Measurements from ENCODE around the gene KRAS.
A peak's percentile ranks its signal among the peaks of the same experiment; 100 is the strongest.
"Not testable (repeated sequence)": the region's sequence is repeated elsewhere in the genome, so short reads cannot be mapped to it uniquely, and the experiment has no call there.

Gene KRAS

DNA sequence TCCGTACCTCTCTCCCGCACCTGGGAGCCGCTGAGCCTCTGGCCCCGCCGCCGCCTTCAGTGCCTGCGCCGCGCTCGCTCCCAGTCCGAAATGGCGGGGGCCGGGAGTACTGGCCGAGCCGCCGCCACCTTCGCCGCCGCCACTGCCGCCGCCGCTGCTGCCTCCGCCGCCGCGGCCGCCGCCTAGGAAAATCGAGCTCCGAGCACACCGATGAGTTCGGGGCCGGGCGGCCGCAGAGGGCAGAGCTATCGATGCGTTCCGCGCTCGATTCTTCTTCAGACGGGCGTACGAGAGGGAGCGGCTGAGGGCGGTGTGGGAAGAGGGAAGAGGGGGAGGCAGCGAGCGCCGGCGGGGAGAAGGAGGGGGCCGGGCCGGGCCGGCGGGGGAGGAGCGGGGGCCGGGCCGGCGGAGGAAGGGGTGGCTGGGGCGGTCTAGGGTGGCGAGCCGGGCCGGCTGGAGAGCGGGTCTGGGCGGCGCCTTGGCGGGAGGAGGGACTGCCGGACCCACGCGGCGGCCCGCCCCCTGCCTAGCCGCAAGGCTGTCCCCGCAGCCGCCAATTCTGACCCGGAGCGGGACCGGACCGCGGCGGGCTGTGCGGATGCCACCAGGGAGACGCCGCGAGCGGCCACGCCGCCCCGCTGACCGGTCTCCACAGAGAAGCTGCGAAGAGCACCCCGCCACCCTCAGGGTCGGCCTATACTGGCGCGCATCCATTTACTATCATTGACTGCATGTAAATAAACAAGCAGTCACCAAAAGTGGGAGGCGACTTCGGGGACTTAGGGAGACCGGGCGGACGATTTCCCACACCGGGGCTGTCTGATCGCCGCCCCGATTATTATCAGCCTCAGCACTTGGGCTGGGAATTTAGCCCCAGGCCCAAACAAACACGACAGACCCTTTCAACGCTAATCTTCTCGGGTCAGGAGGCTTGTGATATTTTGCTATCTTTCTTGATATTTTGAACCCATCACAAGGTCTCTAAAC lies at the start of gene KRAS:
TSS of gene KRAS (minus strand) at position 186 of the 987 bp plus-strand sequence.
- peak; percentile 98 for DNase-seq (ENCODE audit: low read depth)

DNA sequence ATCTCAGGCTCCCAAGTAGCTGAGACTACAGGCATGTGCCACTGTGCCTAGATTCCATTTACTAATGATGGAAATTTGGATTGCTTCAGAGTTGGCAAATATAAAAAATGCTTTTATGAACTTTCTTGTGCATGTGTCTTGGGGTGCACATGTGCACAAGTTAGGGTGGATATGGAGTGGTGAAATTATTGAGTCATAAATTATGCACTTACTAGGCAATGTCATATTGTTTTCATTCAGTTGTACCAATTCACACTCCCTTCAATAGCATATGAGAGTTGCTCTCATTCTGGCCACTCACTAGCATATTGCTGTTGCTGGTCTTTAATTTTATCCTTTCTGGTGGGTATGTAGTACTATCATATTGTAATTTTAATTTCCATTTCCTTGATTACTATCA lies 45.7 kb upstream of the KRAS start:
- DNase-seq (ENCODE audit: low read depth), result no peak

DNA sequence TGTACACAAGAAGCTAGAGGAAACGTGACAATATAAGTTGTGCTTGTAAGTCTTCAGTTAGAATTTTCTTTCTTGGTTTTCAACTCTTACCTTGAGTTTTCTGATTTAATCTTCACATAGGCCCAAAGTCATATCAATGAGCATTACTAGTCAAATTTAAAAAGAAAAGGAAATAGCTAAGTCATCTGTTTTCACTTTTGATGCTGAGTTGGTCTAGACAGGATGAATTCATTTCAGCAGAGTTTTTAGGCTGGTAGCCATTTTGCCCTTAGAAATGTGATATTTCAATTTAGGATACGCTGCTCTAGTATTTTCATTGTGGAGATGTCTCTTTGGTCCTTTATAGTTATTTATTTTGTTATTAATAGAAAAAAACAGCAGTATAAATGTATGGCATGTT lies 44.6 kb upstream of the KRAS start:
- no peak for DNase-seq (ENCODE audit: low read depth)

DNA sequence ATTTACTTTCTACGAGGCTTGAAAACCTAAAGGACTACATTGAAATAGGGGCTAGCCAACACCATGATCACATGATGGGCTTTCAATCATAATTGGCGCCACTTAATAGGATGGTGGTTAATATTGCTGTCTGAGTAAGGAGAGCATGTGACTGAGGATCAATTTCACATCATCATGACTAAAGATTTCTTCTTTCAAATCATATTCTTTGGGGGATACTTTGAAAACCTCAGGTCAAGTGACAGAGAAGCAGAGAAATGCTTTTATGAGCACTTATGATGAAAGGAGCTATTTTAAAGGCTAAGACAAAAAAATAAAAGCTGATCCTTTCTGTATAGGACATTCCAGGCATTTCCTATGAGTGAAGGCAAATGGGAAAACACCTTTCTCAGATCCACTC lies 42.9 kb upstream of the KRAS start:
- no peak for DNase-seq (ENCODE audit: low read depth)

DNA sequence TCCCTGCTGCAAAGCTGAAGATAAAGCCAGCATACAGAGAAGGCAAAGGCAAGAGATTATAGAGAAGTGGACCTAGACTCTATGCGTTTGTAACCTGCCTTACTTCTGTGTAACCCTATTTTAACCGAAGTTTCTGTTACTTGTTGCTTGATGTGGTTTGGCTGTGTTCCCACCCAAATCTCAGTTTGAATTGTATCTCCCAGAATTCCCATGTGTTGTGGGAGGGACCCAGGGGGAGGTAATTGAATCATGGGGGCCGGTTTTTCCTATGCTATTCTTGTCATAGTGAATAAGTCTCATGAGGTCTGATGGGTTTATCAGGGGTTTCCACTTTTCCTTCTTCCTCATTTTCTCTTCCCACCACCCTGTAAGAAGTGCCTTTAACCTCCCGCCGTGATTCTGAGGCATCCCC lies 42.1 kb upstream of the KRAS start:
- DNase-seq (ENCODE audit: low read depth), result not testable (repeated sequence)

DNA sequence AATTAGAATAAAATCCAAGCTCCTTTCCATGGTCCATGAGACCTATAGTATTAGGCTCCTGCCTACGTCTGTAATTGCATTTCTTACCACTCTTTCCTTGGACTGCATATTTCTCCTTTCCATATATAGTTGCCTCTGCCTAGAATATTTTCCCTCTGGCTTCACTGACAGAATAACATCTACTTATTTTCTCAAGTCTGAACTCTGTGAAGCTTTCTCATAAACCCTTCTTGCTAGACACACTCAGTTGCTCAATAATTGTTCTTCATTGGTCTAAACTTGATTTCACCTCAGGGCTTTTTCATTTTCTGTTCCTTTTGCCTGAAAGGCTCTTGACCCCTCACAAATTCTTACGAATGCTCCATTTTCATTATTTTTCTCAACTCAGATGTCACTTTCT lies 36.9 kb upstream of the KRAS start:
- DNase-seq (ENCODE audit: low read depth), result no peak

DNA sequence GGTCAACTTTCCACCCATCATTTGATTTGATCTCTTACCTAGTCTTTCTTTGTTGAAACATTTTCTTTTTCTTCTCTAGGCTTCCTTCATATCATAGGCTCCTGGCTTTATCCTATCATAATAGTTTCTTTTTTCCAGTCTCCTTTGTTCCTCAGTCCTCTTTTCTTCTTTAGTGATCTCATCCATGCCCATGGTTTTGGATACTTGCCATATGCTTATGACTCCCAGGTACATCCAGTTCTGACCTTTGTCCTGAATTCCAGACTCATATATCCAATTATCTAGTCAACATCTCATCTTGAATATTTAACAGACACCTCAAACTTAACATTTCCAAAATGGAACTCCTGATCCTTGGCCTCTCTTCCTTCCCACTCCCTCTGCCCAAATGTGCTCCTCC lies 36.1 kb upstream of the KRAS start:
- DNase-seq (ENCODE audit: low read depth), result no peak

DNA sequence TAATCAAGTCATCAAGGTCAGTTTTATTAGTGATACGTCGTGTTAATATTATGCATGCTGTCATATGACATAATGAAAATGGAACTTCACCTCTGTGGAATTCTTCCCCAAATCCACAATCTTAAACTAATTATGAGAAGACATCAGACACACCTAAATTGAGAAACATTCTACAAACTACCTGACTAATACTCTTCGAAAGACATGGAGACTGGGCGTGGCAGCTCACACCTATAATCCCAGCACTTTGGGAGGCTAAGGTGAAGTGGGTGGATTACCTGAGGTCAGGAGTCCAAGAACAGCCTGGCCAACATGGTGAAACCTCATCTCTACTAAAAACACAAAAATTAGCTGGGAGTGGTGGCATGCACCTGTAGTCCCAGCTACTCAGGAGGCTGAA lies 33.3 kb upstream of the KRAS start:
- no peak for DNase-seq (ENCODE audit: low read depth)

DNA sequence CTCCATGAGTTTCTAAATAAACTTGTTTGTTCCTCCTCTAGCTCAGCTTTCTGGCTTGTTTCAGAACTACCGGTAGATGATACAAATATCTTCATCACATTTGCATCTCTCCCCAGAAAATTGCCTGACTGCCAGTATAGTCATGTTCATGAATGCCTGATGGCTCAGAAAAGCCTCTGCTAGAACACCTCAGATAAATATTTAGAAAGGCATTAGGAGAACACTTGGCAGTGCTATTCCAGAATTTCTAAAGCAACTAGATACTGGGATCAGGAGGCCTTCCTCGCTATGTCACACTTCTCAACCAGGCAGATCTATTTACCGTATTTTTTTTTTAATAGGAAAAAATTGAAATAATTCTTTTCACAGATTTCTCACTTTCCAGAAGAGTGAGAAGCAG lies 32.3 kb upstream of the KRAS start:
- no peak for DNase-seq (ENCODE audit: low read depth)

DNA sequence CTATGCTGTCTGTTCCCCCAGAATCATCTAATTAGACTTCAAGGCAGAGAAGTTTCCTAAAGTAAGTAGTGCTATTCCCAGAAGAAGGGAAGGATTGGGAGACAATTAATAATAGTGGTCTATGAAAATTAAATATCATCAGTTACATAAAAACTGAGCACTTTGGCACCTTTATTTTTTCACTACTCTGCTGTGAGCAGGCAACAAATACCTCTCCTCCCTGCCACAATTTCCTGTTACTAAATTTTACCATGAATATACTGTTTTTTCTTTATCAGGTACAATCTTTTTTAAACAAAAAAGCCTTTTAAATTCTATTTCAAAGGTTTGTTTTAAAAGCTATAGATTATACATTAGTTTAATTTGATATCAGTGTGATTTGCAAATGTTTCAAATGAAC lies 29.4 kb upstream of the KRAS start:
- DNase-seq (ENCODE audit: low read depth), result no peak

DNA sequence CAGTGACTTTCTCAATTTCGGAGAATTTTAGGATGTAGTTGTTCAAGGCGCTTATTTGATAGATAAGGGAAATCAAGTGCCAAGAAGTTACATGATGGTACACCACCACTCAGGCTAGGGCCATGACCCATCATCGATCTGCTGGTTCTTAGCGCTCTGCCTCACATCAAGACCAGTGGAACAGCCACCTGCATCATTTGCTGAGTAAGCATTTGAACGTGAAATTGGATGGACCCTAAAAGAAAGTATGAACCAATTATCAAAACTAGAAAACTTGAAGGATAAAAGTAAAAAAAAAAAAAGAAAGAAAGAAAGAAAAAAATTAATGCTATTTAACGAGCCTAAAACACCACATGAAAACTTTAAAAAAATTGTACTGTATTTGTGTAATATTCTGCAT lies 27.5 kb upstream of the KRAS start:
- DNase-seq (ENCODE audit: low read depth), result no peak

DNA sequence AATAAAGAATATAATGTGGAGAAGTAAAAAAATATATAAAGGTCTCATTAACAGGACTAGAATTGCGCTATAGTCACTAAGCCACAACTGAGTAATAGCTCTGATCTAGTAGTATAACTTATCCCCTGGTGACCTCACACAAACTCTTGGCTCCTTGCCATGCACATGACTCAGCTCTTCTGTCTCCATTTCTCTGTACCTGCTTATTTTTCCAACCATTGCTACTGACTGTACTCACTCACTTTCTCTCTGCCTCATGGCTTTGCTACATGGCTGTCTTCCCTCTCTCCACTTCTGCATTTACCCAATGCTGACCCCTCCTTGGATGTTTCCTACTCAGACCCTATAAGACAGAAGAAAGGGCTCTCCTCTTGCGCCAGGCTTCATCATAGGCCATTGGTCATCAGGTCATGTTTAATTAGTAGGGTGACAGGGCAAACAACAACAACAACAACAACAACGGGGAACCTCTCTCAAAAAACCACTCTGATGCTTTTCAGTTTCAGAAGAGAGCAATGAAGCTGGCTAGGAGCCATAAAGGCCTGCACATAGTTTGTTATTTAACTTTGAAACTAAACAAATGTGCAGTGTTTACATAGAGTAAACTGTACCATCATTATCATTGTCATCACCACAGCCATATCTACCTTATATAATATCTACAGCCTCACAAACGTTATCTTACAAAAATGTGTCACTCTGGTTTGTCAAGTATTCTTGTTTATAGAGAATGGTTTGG lies 25.6 kb upstream of the KRAS start:
- peak; percentile 89 for DNase-seq (ENCODE audit: low read depth)

DNA sequence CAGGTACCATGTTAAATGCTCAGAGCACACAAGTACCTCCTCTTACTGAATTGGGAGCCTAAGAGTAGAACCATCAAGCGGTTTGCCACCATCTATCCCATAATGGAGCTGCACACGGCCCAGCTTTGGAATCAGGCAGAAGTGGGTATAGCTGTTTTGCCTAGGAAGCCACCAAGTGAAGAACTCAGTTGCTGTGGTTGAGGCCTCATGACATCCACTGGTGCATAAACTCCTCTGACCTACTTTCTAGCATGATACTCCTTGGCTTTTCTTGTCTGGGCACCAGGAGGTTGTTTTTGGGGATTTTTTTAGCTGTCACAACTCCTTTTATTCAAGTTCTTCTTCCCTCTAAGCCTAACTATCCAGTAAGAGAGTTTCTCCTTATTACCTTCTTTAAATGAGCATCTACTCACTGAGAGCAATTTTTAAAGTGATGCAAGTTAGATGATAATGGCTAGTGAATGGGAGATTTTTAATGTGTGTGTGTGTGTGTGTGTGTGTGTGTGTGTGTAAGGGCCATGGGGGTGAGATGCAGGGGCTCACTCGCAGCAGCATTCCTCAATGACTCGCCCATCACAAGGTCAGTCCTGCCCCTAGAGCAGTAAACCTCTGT lies 20.9 kb upstream of the KRAS start:
- no peak for DNase-seq (ENCODE audit: low read depth)

DNA sequence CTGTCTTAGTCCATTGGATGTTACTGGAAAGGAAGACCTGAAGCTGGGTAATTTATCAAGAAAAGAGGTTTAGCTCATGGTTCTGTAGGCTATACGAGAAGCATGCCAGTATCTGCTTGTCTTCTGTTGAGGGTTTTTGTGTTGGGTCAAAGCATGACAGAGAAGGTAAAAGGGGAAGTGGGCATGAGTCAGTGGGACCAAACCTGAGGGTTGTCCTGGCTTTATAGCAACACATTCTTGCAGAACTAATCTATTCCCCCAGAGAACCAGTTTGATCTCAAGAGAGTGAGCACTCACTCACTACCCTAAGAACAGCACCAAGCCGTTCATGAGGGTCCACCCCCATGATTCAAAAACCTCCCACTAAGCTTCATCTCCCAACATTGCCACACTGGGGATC lies 19.0 kb upstream of the KRAS start:
- no peak for DNase-seq (ENCODE audit: low read depth)

DNA sequence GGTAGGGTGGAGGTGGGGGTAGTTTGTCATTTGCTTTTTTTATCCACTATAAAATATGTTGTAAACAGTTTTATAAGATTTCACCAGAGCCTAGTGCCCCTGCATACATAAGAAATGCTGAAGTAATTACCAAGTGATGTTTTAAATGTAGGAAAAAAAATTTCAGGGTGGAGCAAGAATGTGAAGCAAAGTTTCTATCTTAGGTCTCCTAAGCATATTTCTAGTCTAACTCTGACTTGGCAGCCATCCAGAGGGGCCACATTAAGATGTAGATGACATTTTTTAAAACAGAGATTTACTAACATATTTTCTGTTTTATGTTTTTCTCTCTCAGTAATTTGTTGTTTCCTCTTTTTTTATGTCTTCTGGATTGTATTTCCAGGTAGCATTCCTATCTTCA lies 15.8 kb upstream of the KRAS start:
- DNase-seq (ENCODE audit: low read depth), result no peak

DNA sequence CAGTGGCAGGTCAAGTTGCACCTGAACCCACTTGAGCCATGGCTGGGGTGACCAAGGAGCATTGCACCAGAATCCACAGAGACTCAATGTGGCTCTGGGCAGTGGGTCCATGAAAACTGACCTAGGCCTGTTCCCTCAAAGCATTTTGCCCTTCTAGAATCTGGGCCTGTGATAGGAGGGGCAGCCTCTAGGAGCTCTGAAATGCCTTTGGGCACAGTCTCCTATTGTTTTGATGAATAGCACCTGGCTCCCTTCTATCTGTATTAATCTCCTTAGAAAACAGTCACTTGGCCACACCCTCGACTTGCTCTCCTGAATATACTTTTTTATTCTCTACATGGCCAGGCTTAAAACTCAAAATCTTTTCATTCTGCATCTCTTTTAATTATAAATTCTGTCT lies 14.1 kb upstream of the KRAS start:
- DNase-seq (ENCODE audit: low read depth), result no peak

DNA sequence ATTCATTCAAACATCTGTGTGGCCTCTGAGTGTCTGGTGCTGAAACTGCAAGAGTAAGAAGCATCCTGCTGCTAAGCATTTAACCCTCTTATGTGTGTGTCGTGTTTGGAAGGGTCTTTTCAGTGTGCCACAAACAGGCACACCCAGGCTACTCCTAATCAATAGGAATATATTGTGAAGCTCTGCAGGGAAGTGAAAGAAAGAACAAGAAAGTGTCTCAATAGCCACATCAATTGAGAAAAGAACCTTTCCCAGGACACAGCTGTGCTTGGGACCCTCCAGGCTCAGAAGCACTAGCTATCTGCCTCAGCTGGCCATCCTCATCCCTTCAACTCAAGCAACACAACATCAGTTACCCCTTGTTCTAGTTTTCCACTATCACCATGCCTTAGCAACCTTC lies 13.4 kb upstream of the KRAS start:
- DNase-seq (ENCODE audit: low read depth), result no peak

DNA sequence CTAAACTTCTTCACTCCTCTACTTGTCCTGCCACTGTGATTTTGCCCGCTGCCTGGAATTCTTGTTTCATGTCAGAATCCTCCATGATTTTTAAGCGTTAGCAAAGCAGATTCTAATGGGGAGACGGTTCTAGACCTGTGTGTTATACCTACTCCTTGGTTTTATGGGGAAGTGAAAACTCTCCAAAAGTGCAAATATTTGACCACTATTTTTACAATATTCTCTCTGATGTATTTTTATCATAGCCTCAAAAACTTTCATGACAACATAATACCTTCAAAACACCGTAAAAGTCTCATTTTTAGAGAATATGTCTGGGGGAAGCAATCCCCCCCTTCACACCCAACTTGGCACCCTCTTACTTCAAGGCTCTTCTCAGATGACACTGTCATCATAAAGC lies 12.9 kb upstream of the KRAS start:
- DNase-seq (ENCODE audit: low read depth), result no peak

DNA sequence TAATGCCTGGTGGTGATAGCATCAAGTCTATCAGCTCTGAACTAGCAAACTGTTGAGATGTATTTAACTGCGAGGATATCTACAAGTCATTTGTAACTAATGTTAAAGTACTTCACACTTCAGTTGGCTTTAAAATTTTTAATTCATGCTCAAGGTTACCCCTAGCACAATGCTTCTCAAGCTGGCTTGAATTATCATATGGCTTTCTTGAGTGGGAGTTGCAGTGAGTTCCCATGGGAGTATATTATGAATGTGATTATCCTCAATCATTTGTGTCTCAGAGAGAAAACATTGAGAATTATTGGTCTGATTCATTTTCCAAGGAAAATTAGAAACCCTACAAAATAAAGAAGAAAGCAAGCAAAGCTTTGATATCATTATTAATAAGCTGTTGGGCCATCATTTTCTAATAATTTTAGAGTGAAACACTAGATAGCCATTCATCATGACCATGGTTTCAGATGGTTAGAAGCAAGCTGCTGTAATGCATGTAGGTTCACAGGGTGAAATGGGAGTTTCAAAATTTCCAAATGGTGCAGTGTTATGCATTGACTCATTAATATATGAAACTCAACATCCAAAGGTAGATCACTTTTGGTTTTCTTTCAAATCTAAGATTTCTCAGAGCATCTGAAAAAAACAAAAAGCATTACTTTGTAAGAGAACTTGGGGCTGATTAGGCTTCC lies 11.8 kb upstream of the KRAS start:
- no peak for DNase-seq (ENCODE audit: low read depth)

DNA sequence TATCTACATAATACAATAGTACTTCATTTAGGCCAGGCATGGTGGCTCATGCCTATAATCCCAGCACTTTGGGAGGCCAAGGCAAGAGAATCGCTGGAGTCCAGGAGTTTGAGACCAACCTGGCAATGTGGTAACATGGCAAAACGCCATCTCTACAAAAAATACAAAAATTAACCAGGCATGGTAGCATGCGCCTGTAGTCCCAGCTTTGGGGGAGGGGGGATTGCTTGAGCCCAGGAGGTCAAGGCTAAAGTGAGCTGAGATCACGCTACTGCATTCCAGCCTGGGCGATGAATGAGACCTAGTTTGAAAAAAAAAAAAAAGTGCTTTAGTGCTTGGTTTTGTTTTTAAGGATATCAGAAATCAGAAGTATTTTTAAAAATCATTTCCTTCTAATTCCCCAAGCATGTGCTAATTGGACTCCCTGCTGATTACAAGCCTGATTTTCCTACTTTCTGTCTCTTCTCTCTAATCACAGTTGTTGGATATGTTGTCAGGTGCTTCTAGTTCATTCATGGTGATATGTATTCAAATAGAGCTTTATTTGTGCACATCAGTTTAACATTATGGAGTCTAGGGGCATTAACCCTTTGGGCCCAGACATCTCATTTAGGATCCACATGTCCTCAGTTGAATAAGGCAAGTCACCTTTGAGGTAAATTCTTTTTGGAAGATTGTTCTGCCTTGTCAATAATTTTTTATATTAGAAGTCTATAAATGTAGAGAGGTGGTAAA lies 7.0 kb upstream of the KRAS start:
- DNase-seq (ENCODE audit: low read depth), result no peak

DNA sequence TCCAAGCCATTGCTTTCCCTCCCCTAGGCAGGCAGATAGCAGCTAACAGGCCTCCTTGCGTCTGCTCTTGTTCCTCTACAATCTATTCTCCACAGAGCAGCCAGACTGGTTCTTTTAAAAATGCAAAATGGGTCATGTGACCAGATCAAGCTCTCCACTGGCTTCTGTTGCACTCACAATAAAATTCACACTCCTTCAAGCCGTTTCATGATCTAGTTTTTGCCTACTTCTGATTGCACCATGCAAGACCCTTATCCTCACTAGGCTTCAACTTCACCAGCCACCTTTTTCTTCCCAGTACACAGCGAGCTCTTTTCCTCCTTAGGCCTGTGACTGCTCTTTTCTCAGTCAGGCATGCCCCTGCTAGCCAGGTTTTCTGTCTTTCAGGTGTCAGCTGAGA lies 6.1 kb upstream of the KRAS start:
- no peak for DNase-seq (ENCODE audit: low read depth)

DNA sequence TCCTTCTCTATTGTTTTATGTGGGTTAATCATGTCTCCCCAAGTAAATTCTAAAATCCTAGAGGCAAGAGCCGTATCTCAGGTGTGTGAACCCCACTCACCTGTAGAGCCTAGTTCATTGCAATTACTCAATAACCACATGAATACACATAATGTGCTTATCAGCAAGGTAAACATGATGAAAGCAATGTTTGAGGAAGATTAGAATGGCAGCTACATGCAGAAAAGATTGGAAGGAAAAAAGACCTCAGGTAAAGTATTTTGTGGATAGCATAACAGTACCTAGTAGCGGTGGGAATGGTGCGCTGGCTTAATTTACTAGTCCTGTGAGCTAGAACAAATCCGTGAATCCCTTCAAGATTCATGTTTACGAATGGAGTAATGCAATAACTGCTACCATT lies 5.3 kb upstream of the KRAS start:
- DNase-seq (ENCODE audit: low read depth), result no peak
